ENCODE results near the gene DUSP12. TPM values are rescaled to one million over a fixed set of nuclear protein-coding genes. Genes with fewer than 3 reads are reported as not detected.

Gene DUSP12, protein sequence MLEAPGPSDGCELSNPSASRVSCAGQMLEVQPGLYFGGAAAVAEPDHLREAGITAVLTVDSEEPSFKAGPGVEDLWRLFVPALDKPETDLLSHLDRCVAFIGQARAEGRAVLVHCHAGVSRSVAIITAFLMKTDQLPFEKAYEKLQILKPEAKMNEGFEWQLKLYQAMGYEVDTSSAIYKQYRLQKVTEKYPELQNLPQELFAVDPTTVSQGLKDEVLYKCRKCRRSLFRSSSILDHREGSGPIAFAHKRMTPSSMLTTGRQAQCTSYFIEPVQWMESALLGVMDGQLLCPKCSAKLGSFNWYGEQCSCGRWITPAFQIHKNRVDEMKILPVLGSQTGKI
- total RNA-seq (2014; rRNA removed; shearing (Covaris generic)) = 51.5 and 54.7 TPM in 2 replicates

DNA sequence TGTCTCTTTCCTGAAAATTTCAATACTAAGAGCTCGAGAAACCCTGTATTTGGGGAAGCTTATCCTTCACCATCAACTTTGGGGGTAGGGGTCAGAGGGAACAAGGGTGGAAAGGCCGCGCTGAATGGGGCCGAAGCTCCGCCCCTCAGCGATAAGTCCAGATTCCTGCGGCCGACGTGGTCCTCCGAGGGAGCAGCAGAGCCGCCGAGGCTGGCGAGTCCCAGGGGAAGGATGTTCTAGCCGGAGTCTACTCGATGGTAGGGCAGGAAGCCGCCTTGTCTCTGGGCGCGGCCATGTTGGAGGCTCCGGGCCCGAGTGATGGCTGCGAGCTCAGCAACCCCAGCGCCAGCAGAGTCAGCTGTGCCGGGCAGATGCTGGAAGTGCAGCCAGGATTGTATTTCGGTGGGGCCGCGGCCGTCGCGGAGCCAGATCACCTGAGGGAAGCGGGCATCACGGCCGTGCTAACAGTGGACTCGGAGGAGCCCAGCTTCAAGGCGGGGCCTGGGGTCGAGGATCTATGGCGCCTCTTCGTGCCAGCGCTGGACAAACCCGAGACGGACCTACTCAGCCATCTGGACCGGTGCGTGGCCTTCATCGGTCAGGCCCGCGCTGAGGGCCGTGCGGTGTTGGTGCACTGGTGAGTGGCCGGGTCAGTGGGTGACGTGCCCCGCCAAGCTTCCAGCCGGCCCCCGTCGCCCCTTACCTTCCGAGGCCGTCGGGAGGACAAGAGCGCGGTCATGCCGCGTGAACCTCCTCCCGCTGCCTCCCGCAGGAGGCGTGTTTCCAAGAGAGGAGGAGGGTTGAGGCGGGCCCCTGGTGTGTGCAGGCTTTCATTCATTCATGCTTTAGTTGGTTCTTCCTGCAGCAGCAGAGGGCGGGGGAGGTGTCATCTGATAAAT is at the start of gene DUSP12:
Gene DUSP12 (plus strand): TSS at position 278 of the 899 bp plus-strand sequence. CDS start 16 bp downstream, at position 294.
- peak within 1 kb of the TSS; percentile 93 for H3K27ac ChIP-seq
- H3K4me3 ChIP-seq = peak within 1 kb of the TSS; percentile 94
- DNase-seq = peak; percentile 97
- H3K36me3 ChIP-seq = peaks cover 29% of the 10 kb centered on the region
- H3K4me1 ChIP-seq = peaks cover 4% of the 10 kb centered on the region; the same call in 1 of the 2 replicates
- no peaks in the 10 kb centered on the region for H3K9me3 ChIP-seq (replicated peaks)
- no peaks in the 10 kb centered on the region for H3K27me3 ChIP-seq

DNA sequence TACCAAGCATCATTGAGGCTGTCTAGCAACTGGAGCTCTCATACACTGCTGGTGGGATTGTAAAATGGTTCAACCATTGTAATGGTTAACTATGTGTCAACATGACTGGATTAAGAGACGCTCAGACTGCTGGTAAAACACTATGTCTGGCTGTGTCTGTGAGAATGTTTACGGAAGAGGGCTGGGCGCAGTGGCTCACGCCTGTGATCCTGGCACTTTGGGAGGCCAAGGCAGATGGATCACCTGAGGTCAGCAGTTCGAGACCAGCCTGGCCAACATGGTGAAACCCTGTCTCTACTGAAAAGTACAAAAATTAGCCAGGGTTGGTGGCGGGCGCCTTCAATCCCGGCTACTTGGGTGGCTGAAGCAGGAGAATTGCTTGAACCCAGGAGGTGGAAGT is 47.3 kb upstream of the DUSP12 start:
- H3K27ac ChIP-seq = no peak overlapping the region
- DNase-seq = peak; percentile 23 to 36
- no peak overlapping the region for H3K4me3 ChIP-seq
- peaks cover 11% of the 10 kb centered on the region for H3K4me1 ChIP-seq
- H3K36me3 ChIP-seq = no peaks in the 10 kb centered on the region
- no peaks in the 10 kb centered on the region for H3K27me3 ChIP-seq
- no peaks in the 10 kb centered on the region for H3K9me3 ChIP-seq (replicated peaks)

DNA sequence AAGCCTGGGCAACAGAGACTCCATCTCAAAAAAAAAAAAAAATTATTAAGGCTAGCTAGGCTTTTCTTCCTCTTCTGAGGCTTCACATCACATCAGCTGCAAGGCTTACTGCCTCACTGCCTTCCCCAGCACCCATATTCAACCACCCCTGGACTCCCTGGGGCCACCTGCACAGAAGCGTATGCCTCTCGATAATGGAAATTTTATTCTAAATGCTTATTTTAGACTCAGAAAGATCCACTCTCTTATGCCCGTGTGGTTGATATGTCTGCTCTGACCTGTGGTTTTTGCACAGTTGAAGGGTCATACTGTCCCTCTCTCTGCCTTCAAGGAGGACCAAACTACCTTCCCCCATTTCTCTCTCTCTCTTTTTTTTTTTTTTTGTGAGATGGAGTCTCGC is 44.0 kb upstream of the DUSP12 start:
- peaks cover 20% of the 10 kb centered on the region for H3K4me1 ChIP-seq
- peak overlapping the region; percentile 98 for H3K27ac ChIP-seq
- H3K36me3 ChIP-seq = no peaks in the 10 kb centered on the region; the same call in 1 of the 2 replicates
- H3K27me3 ChIP-seq = no peaks in the 10 kb centered on the region
- DNase-seq = no peak
- H3K4me3 ChIP-seq = no peak overlapping the region
- H3K9me3 ChIP-seq (replicated peaks) = no peaks in the 10 kb centered on the region

DNA sequence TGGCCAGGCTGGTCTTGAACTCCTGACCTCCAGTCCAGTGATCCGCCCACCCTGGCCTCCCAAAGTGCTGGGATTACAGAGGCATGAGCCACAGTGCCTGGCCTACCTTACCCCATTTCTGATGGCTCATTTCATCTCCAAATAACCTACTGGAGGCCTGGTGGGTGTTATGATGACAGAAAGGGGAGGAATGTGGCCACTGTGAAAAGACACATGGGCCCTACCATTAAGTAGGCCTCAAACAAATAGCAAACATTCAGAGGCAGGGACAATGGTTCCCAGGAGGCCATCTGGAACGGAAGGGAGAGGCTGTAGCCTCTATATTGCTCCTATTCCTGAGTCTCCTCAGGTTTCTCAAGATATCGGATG is 43.5 kb upstream of the DUSP12 start:
- Histone ChIP-seq H3K27ac (peak overlapping the region; percentile 98), H3K4me3 (no peak overlapping the region), H3K27me3 (no peaks in the 10 kb centered on the region), H3K4me1 (peaks cover 20% of the 10 kb centered on the region), H3K9me3 (replicated peaks) (no peaks in the 10 kb centered on the region), H3K36me3 (no peaks in the 10 kb centered on the region; the same call in 1 of the 2 replicates)
- DNase-seq = no peak

DNA sequence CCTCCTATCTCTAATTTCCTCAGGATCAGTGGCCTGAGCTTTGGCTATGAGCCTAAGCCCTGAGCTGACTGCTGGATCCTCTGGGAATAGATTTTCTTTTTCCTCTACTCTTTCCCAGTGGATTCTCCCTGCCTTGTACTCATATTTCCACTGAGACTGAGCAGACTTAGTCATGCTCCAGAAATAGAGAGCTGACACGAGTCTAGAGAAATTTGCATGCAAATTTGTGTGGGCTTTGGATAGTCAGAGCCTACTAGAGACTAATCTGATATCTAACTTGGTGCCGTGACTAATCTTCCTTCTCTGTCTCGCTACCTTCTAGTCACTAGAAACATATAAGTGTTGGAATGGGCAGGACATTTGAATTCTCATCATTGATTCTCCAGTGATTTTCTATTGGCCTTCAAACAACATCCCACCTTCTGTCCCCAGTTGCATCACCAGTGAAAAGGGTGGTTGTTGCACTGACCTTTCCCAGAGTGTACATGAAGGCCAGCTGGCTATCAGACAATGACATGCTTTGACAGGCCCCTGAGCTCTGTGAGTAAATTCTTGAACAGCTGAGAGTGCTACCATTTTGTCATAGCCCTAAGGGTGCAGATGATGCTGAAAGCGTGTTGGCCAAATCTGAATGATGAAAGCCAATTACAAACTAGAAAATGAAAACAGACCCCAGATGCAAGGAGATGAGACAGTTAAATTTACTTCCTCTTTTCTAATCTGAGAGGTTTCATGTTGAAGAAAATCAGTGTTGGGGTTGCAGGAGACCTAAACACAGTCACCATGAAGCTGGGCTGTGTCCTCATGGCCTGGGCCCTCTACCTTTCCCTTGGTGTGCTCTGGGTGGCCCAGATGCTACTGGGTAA is 42.9 kb upstream of the DUSP12 start, which contains the start of gene FCRLA:
Gene FCRLA (plus strand): TSS at position 748 of the 866 bp plus-strand sequence. CDS start 36 bp downstream, at position 784.
- H3K36me3 ChIP-seq = no peaks in the 10 kb centered on the region; the same call in 1 of the 2 replicates
- H3K9me3 ChIP-seq (replicated peaks) = no peaks in the 10 kb centered on the region
- peaks cover 20% of the 10 kb centered on the region for H3K4me1 ChIP-seq
- H3K4me3 ChIP-seq = peak within 1 kb of the TSS; percentile 48
- peak; percentile 88 to 95 for DNase-seq
- no peaks in the 10 kb centered on the region for H3K27me3 ChIP-seq
- peak within 1 kb of the TSS; percentile 98 for H3K27ac ChIP-seq

DNA sequence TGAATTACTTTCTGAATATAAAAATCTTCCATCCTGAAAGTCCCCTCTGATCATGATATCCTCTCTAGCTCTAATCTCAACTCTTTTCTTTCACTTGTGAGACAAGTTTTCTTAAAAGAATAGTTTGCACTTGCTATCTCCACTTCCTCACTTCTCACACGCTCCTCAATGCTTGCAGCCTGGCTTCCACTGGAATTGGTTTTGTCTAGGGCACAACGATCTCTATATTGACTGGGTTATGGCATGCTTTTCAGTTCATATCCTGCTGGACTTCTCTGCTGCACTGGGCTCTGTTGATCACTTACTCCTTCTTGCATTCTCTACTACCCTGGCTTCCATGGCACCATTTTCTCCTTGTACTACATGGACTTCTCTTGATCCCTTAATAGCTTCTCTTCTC is 42.1 kb upstream of the DUSP12 start:
- Histone ChIP-seq H3K27me3 (no peaks in the 10 kb centered on the region), H3K4me1 (peaks cover 20% of the 10 kb centered on the region), H3K9me3 (replicated peaks) (no peaks in the 10 kb centered on the region), H3K36me3 (no peaks in the 10 kb centered on the region; the same call in 1 of the 2 replicates), H3K27ac (peak overlapping the region; percentile 98), H3K4me3 (peak overlapping the region; percentile 48)
- peak in 1 of 2 experiments; percentile 34 for DNase-seq

DNA sequence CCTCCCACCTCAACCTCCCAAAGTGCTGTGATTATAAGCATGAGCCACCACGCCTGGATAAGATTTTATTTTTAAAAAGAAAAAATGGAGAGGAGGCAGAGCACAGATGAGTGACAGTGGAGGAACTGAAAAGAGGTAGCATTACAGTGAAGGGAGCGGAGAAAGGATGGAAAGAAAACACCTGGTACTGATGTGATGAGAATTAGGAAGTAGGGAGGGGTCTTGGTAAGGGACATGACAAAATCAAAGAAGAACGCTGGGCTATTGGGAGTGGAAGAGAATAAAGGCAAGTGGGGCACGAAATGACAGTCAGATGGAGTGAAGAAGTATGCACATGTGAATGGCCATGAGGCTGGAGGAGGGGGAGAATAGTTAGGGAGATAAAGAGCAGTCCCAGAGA is 40.2 kb upstream of the DUSP12 start:
- peaks cover 20% of the 10 kb centered on the region for H3K4me1 ChIP-seq
- H3K27ac ChIP-seq = no peak overlapping the region
- no peaks in the 10 kb centered on the region; the same call in 1 of the 2 replicates for H3K36me3 ChIP-seq
- no peak overlapping the region for H3K4me3 ChIP-seq
- DNase-seq = no peak
- no peaks in the 10 kb centered on the region for H3K9me3 ChIP-seq (replicated peaks)
- no peaks in the 10 kb centered on the region for H3K27me3 ChIP-seq

DNA sequence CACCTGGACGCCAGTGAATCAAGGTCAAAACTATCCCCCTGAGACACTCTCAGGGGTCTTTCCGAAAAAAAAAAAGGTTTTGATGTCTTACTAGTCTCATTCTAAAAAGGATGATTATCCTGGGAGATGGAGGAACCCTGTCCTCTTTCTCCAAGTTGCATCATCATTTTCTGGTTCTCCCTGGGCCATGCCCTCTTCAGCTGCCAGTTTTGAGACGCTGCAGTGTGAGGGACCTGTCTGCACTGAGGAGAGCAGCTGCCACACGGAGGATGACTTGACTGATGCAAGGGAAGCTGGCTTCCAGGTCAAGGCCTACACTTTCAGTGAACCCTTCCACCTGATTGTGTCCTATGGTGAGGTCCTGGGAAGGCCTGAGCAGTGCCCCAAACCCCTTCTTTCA is 39.0 kb upstream of the DUSP12 start:
- DNase-seq = no peak
- no peaks in the 10 kb centered on the region for H3K9me3 ChIP-seq (replicated peaks)
- no peaks in the 10 kb centered on the region for H3K27me3 ChIP-seq
- no peak overlapping the region for H3K4me3 ChIP-seq
- no peak overlapping the region for H3K27ac ChIP-seq
- no peaks in the 10 kb centered on the region; the same call in 1 of the 2 replicates for H3K36me3 ChIP-seq
- H3K4me1 ChIP-seq = peaks cover 19% of the 10 kb centered on the region

DNA sequence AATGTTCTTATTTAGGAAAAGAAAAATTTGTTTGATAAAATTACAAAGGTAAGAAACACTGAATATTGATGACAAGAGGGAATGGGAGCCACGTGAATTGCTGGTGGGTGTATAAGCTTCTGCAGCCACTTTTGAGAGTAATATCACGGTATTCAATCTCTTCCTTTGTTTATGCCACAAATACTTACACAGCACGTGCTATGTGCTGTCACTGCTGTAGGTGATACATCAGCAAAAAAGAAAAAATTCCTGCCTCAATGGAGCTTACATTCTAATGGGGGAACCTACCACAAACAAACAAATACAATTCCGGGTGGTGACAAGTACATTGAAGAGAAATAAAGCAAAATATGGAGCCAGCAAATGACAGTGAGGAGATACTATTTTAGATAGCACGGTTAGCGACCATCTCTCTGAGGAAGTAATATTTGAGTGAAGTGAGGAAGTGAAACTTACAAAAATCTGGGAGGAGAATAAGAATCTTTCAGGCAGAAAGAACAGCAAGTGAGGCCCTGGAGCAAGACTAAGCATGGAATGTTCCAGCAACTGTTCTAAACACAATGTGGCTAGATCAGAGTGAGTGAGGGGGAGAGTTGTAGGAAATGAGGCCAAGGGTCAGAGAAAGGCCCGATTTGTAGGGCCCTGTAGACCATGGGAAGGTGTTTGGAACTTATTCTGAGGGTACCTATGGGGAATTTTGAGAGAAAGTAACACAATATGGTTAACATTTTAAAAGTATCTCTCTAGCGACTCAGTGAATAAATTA is 30.8 kb upstream of the DUSP12 start:
- no peak overlapping the region for H3K27ac ChIP-seq
- H3K4me3 ChIP-seq = no peak overlapping the region
- H3K27me3 ChIP-seq = no peaks in the 10 kb centered on the region
- H3K36me3 ChIP-seq = no peaks in the 10 kb centered on the region; the same call in 1 of the 2 replicates
- DNase-seq = no peak
- H3K4me1 ChIP-seq = peaks cover 4% of the 10 kb centered on the region; the same call in 1 of the 2 replicates
- H3K9me3 ChIP-seq (replicated peaks) = no peaks in the 10 kb centered on the region

DNA sequence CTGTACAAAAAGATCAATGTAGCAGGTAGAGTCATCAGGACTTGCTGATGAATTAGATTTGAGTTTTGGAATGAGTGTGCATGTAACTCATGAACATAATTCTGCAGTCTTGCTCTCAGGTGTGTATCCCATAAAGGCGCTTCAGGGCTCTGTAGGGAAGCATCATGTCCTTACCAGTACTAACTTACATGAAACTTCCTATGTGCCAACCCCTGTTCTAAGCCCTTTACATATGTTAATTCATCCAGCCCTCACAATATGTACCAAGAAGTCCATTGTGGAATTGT is 30.3 kb upstream of the DUSP12 start:
- peaks cover 4% of the 10 kb centered on the region; the same call in 1 of the 2 replicates for H3K4me1 ChIP-seq
- no peak for DNase-seq
- no peak overlapping the region for H3K4me3 ChIP-seq
- no peaks in the 10 kb centered on the region for H3K9me3 ChIP-seq (replicated peaks)
- no peak overlapping the region for H3K27ac ChIP-seq
- no peaks in the 10 kb centered on the region for H3K27me3 ChIP-seq
- no peaks in the 10 kb centered on the region for H3K36me3 ChIP-seq

DNA sequence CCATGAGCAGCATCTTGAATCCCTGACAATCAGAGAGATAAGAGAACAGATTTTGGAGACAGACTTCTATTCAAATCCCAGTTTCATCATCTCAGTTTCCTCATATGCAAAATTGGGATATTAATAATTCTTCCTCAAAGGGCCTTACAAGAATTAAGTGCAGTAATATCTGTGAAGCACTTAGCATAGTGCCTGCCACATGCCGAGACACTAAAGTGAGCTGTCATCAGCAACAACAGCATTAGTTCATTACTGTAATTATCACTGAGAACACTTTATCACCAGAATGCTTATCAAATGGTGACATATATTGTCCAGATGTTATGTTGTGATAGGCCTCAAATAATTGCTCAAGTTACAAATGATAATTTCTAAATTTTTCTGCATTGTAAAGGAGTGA is 29.2 kb upstream of the DUSP12 start:
- Histone ChIP-seq H3K4me3 (no peak overlapping the region), H3K4me1 (peaks cover 4% of the 10 kb centered on the region; the same call in 1 of the 2 replicates), H3K27ac (no peak overlapping the region), H3K27me3 (no peaks in the 10 kb centered on the region), H3K9me3 (replicated peaks) (no peaks in the 10 kb centered on the region), H3K36me3 (no peaks in the 10 kb centered on the region)
- no peak for DNase-seq

DNA sequence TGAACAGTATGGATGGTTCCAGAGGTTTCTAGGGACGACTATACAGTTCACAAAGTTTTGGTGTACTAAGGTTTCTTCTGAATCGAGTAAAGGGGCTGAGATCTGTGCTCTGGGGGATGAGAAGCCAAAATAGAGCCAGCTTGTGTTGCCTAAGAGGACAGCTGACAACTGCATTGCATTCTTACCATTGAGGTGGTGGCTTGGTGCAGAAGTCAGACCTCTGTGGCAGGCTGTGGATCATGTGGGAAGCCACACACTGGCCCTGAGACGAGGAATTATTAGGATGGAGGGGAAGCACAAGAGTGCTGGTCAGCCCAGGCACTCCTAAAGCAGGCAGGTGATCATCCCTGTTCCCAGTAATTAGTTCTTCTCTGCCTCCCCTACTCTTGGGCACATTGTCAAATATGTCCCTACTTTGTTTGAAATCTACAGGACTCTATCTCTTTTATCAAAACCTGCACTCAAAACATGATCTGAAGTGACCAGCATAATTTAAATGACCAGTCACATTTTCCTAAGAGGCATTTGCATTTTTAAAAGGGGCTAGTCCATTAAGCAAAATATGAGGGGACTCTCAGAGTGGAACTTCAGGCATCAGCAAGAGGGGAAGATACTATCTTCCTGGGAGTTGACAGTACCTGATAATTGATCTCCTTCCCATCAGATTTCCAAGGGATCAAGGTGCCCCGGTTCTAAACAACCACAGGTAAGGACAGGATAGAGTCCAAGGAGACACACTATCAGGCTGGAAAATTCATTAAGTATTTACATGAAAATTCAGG is 28.4 kb upstream of the DUSP12 start, which contains the start of gene FCRLB:
Gene FCRLB (plus strand): TSS at position 589 of the 782 bp plus-strand sequence. CDS start 1,129 bp downstream, outside the sequence.
- peak in 1 of 2 experiments; percentile 23 for DNase-seq
- peaks cover 4% of the 10 kb centered on the region; the same call in 1 of the 2 replicates for H3K4me1 ChIP-seq
- H3K27me3 ChIP-seq = no peaks in the 10 kb centered on the region
- no peak within 1 kb of the TSS for H3K27ac ChIP-seq
- no peaks in the 10 kb centered on the region for H3K9me3 ChIP-seq (replicated peaks)
- no peak within 1 kb of the TSS for H3K4me3 ChIP-seq
- no peaks in the 10 kb centered on the region for H3K36me3 ChIP-seq

Data from SJCRH30 (cell line).